H9 (cell line): Measurements from ENCODE around the gene SEMA3C. TPM values are rescaled to one million over a fixed set of nuclear protein-coding genes. Genes with fewer than 3 reads are reported as not detected.

Experiments
- DNase-seq: peaks from one replicate; pipeline ENCODE4 v3.0.0-alpha.2; 2017
- H2AFZ ChIP-seq: one replicate; pipeline ENCODE4 v1.6.1; 2013; ENCODE audit warnings: mild to moderate bottlenecking, low read length, control low read depth, moderate library complexity
- H2AK5ac ChIP-seq: 2 replicates; pipeline ENCODE4 v1.6.1; 2013; ENCODE audit warnings: low read length, control low read depth, mixed read lengths; ENCODE audit not compliant: insufficient read length
- H2BK120ac ChIP-seq: one replicate; pipeline ENCODE4 v1.6.1; 2013; ENCODE audit warnings: low read depth, mild to moderate bottlenecking, low read length, control low read depth, inconsistent platforms; ENCODE audit not compliant: poor library complexity, severe bottlenecking
- H2BK12ac ChIP-seq: 2 replicates; pipeline ENCODE4 v1.6.1; 2013; ENCODE audit warnings: low read length, control low read depth, mixed read lengths, low read depth; ENCODE audit not compliant: insufficient read length
- H2BK15ac ChIP-seq: 2 replicates; pipeline ENCODE4 v1.6.1; 2013; ENCODE audit warnings: low read depth, low read length, control low read depth
- H2BK20ac ChIP-seq: one replicate; pipeline ENCODE4 v1.6.1; 2013; ENCODE audit warnings: low read depth, mild to moderate bottlenecking, low read length, control low read depth, inconsistent platforms; ENCODE audit not compliant: poor library complexity, severe bottlenecking
- H2BK5ac ChIP-seq: 2 replicates; pipeline ENCODE4 v1.6.1; 2013; ENCODE audit warnings: low read length, control low read depth, mixed read lengths; ENCODE audit not compliant: insufficient read length
- H3K14ac ChIP-seq: 2 replicates; pipeline ENCODE4 v1.6.1; 2013; ENCODE audit warnings: low read length, control low read depth; ENCODE audit not compliant: insufficient read depth
- H3K18ac ChIP-seq: 2 replicates; pipeline ENCODE4 v1.6.1; 2013; ENCODE audit warnings: low read depth, mild to moderate bottlenecking, mixed read lengths, low read length, control low read depth; ENCODE audit not compliant: insufficient read length
- H3K23ac ChIP-seq: 2 replicates; pipeline ENCODE4 v1.6.1; 2013; ENCODE audit warnings: low read length, control low read depth, mixed read lengths, low read depth; ENCODE audit not compliant: insufficient read length
- H3K23me2 ChIP-seq: 2 replicates; pipeline ENCODE4 v1.6.1; 2013; ENCODE audit warnings: low read depth, mild to moderate bottlenecking, mixed read lengths, low read length, control low read depth; ENCODE audit not compliant: insufficient read length, poor library complexity, severe bottlenecking
- H3K27ac ChIP-seq: 2 replicates; pipeline ENCODE4 v1.5.1; 2013; ENCODE audit warnings: low read length, control low read depth, mixed read lengths, low read depth; ENCODE audit not compliant: insufficient read length
- H3K27me3 ChIP-seq: 2 replicates; pipeline ENCODE4 v1.6.1; 2013; ENCODE audit warnings: low read length, control low read depth, inconsistent platforms; ENCODE audit not compliant: insufficient read depth
- H3K4ac ChIP-seq: 2 replicates; pipeline ENCODE4 v1.6.1; 2013; ENCODE audit warnings: low read depth, mild to moderate bottlenecking, control low read depth, inconsistent platforms, low read length, moderate library complexity
- H3K4me1 ChIP-seq: 2 replicates; pipeline ENCODE4 v1.6.1; 2013; ENCODE audit warnings: low read length, control low read depth, inconsistent platforms; ENCODE audit not compliant: insufficient read depth
- H3K4me2 ChIP-seq: 2 replicates; pipeline ENCODE4 v1.6.1; 2013; ENCODE audit warnings: low read length, control low read depth, mixed read lengths; ENCODE audit not compliant: insufficient read length, insufficient read depth
- H3K56ac ChIP-seq: 2 replicates; pipeline ENCODE4 v1.6.1; 2013; ENCODE audit warnings: low read depth, mild to moderate bottlenecking, mixed read lengths, low read length, control low read depth; ENCODE audit not compliant: insufficient read length
- H3K79me1 ChIP-seq: 2 replicates; pipeline ENCODE4 v1.6.1; 2013; ENCODE audit warnings: low read depth, mild to moderate bottlenecking, moderate library complexity, low read length, control low read depth, inconsistent platforms; ENCODE audit not compliant: insufficient read depth, poor library complexity, severe bottlenecking
- H3K79me2 ChIP-seq: 2 replicates; pipeline ENCODE4 v1.6.1; 2013; ENCODE audit warnings: low read length, control low read depth, inconsistent platforms; ENCODE audit not compliant: insufficient read depth
- H3K9ac ChIP-seq: 2 replicates; pipeline ENCODE4 v1.6.1; 2013; ENCODE audit warnings: low read length, control low read depth, mixed read lengths; ENCODE audit not compliant: insufficient read length; ENCODE audit errors: extremely low read depth
- H3K9me3 ChIP-seq: one replicate; pipeline ENCODE4 v1.6.1; 2013; ENCODE audit warnings: low read depth, low read length, inconsistent platforms; ENCODE audit not compliant: control insufficient read depth
- H3T11ph ChIP-seq: one replicate; pipeline ENCODE4 v1.6.1; 2013; ENCODE audit warnings: mild to moderate bottlenecking, low read length, control low read depth, inconsistent platforms
- H4K20me1 ChIP-seq: one replicate; pipeline ENCODE4 v1.6.1; 2013; ENCODE audit not compliant: control insufficient read depth, insufficient read length, insufficient read depth
- H4K5ac ChIP-seq: 2 replicates; pipeline ENCODE4 v1.6.1; 2013; ENCODE audit warnings: low read depth, mild to moderate bottlenecking, mixed read lengths, low read length, control low read depth; ENCODE audit not compliant: insufficient read length
- H4K8ac ChIP-seq: replicated peaks from 2 replicates; pipeline ENCODE4 v1.6.1; 2013; ENCODE audit warnings: low read length, control low read depth, mixed read lengths, low read depth; ENCODE audit not compliant: insufficient read length
- H4K91ac ChIP-seq: 2 replicates; pipeline ENCODE4 v1.6.1; 2013; ENCODE audit warnings: low read depth, mild to moderate bottlenecking, moderate library complexity, mixed read lengths, low read length, control low read depth; ENCODE audit not compliant: insufficient read length
- H3K27ac Mint-ChIP-seq, 3 experiments: 2 replicates in 2 of 3; 3 replicates in 1 of 3; pipeline ENCODE4 v1.8.0; 2020 to 2021; ENCODE audit warnings: mixed read lengths in 3 of 3, mild to moderate bottlenecking in 1 of 3, moderate library complexity in 1 of 3
- H3K27me3 Mint-ChIP-seq: 2 replicates; pipeline ENCODE4 v1.8.0; 2021; ENCODE audit warnings: low read depth, mild to moderate bottlenecking, moderate library complexity, mixed read lengths
- H3K36me3 Mint-ChIP-seq, 3 experiments: 2 replicates in 2 of 3; 3 replicates in 1 of 3; pipeline ENCODE4 v1.8.0; 2020 to 2021; ENCODE audit warnings: low read depth in 3 of 3, mixed read lengths in 3 of 3; ENCODE audit not compliant: insufficient read depth in 1 of 3
- H3K4me1 Mint-ChIP-seq, 2 experiments: 2 replicates each; pipeline ENCODE4 v1.8.0; 2020; ENCODE audit warnings: mixed read lengths in 2 of 2
- H3K4me3 Mint-ChIP-seq, 2 experiments: 2 replicates in 1 of 2; 3 replicates in 1 of 2; pipeline ENCODE4 v1.8.0; 2020 to 2021; ENCODE audit warnings: mild to moderate bottlenecking in 2 of 2, mixed read lengths in 2 of 2, moderate library complexity in 1 of 2
- H3K9me3 Mint-ChIP-seq, 2 experiments: 2 replicates in 1 of 2; 3 replicates in 1 of 2; pipeline ENCODE4 v1.8.0; 2020; ENCODE audit warnings: mild to moderate bottlenecking in 2 of 2, mixed read lengths in 2 of 2, moderate library complexity in 1 of 2
- CTCF ChIP-seq: fragments of 200-600 bp; sonication (generic); conservative IDR thresholded peaks from 3 replicates; pipeline ENCODE4 v1.8.0; 2021; ENCODE audit warnings: antibody characterized with exemption, mild to moderate bottlenecking
- WGBS: extraction: QIAGEN DNeasy Blood & Tissue Kit; methylation state at CpG from one replicate; pipeline ENCODE4 v1.1.7; 2013; ENCODE audit warnings: missing lambda C conversion rate, low lambda C conversion rate, mixed read lengths; ENCODE audit not compliant: insufficient read length; ENCODE audit errors: extremely low coverage; 5-methylcytosine and 5-hydroxymethylcytosine counted together
- total RNA-seq: library from RNA; stranded (reverse); gene quantifications from 2 replicates; pipeline ENCODE4 v1.2.1, GENCODE V29; 2021

Gene SEMA3C
- total RNA-seq, 1 experiment from 2014 or later, result 1.6 TPM

DNA sequence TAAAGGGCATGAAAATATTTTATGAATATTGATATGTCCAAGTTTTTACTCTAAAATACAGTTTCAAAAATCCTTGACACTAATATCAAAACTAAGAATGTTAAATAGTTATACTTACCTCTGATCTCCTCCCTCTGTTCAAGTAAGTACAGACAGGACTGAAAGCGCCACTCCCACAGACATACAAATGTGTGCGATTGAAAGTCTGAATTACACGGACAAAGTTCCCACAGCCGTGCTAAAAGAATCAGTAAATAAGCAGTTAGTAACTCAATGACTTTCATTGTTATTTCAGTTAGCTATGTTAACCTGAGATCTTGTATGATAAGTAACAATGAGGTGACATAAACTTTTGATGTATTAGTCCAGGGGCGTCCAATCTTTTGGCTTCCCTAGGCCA lies 100.7 kb downstream of the SEMA3C start:
- Histone ChIP-seq H3K4me1 (no peaks in the 10 kb centered on the region), H2AK5ac (no peak overlapping the region), H2BK12ac (no peak overlapping the region), H2BK120ac (no peak overlapping the region), H3K79me2 (no peaks in the 10 kb centered on the region), H4K5ac (no peak overlapping the region), H3K9me3 (no peaks in the 10 kb centered on the region), H3T11ph (no peak overlapping the region), H3K9ac (no peak overlapping the region), H3K23ac (no peak overlapping the region), H4K8ac (no peak overlapping the region), H2BK15ac (no peak overlapping the region), H3K27me3 (no peaks in the 10 kb centered on the region), H3K56ac (no peak overlapping the region), H3K14ac (no peak overlapping the region), H3K23me2 (no peaks in the 10 kb centered on the region), H3K4me2 (no peak overlapping the region), H4K91ac (no peak overlapping the region), H2BK20ac (no peak overlapping the region), H2BK5ac (no peak overlapping the region), H3K27ac (no peak overlapping the region), H2AFZ (no peak overlapping the region), H4K20me1 (no peaks in the 10 kb centered on the region), H3K18ac (no peak overlapping the region), H3K79me1 (no peaks in the 10 kb centered on the region), H3K4ac (no peak overlapping the region)
- no peak for TF ChIP-seq CTCF
- no peaks in the 10 kb centered on the region for H3K9me3 Mint-ChIP-seq
- WGBS, result no CpG with 5 or more reads among the region's 5 CpGs
- no peak overlapping the region for H3K4me3 Mint-ChIP-seq
- H3K27me3 Mint-ChIP-seq, result no peaks in the 10 kb centered on the region
- no peak overlapping the region for H3K27ac Mint-ChIP-seq
- DNase-seq, result no peak
- H3K4me1 Mint-ChIP-seq, result no peaks in the 10 kb centered on the region
- peaks cover 0 to 3% (median 0%) of the 10 kb centered on the region in 3 experiments; a peak in 1 of 7 replicates for H3K36me3 Mint-ChIP-seq
